HL-60 (cell line): ENCODE data around the gene NAA80.

Source experiments
- DNase-seq, 2 experiments: peaks; one replicate each; pipeline ENCODE4 v3.0.0-alpha.2; 2010 to 2020; ENCODE audit warnings: low read depth in 1 of 2, low spot score in 1 of 2
- H3K27ac ChIP-seq: fragments of 250-450 bp; sonication (Bioruptor Pico); replicated peaks from 2 replicates; pipeline ENCODE4 v1.5.1; 2020; ENCODE audit warnings: mild to moderate bottlenecking, moderate library complexity
- H3K27me3 ChIP-seq: fragments of 250-450 bp; sonication (Bioruptor Pico); 2 replicates; pipeline ENCODE4 v1.5.1; 2021; ENCODE audit warnings: mild to moderate bottlenecking, moderate library complexity; ENCODE audit not compliant: insufficient read depth, poor library complexity, severe bottlenecking
- H3K4me3 ChIP-seq: replicated peaks from 2 replicates; pipeline ENCODE4 v1.5.1; 2011; ENCODE audit warnings: mild to moderate bottlenecking, control low read depth, low read length; ENCODE audit not compliant: insufficient read depth
- CTCF ChIP-seq: IDR thresholded peaks from one replicate; pipeline ENCODE4 v1.5.1; 2011; ENCODE audit warnings: low read length, control low read depth, inconsistent platforms; ENCODE audit not compliant: insufficient read depth
- GABPA ChIP-seq: IDR thresholded peaks from 2 replicates; pipeline ENCODE4 v1.6.1; 2012; ENCODE audit warnings: low read depth
- POLR2AphosphoS5 ChIP-seq: IDR thresholded peaks from 2 replicates; pipeline ENCODE4 v1.6.1; 2012; ENCODE audit warnings: low read depth
- REST ChIP-seq: IDR thresholded peaks from 2 replicates; pipeline ENCODE4 v1.6.1; 2012; ENCODE audit warnings: low read depth; ENCODE audit not compliant: insufficient replicate concordance
- SPI1 ChIP-seq: IDR thresholded peaks from 2 replicates; pipeline ENCODE4 v1.6.1; 2012; ENCODE audit warnings: low read depth, mild to moderate bottlenecking, borderline replicate concordance

The NAA80 gene

GRCh38 chr3:50341537-50341936, 42.3 kb upstream of the NAA80 start:
- peak overlapping the region; percentile 99 for H3K27ac ChIP-seq
- no peaks in the 10 kb centered on the region for H3K27me3 ChIP-seq
- no peak for DNase-seq
- no peak for TF ChIP-seq GABPA
- no peak for TF ChIP-seq CTCF
- no peak for TF ChIP-seq SPI1
- TF ChIP-seq POLR2AphosphoS5: no peak
- TF ChIP-seq REST: no peak
- H3K4me3 ChIP-seq: peak overlapping the region; percentile 68

DNA sequence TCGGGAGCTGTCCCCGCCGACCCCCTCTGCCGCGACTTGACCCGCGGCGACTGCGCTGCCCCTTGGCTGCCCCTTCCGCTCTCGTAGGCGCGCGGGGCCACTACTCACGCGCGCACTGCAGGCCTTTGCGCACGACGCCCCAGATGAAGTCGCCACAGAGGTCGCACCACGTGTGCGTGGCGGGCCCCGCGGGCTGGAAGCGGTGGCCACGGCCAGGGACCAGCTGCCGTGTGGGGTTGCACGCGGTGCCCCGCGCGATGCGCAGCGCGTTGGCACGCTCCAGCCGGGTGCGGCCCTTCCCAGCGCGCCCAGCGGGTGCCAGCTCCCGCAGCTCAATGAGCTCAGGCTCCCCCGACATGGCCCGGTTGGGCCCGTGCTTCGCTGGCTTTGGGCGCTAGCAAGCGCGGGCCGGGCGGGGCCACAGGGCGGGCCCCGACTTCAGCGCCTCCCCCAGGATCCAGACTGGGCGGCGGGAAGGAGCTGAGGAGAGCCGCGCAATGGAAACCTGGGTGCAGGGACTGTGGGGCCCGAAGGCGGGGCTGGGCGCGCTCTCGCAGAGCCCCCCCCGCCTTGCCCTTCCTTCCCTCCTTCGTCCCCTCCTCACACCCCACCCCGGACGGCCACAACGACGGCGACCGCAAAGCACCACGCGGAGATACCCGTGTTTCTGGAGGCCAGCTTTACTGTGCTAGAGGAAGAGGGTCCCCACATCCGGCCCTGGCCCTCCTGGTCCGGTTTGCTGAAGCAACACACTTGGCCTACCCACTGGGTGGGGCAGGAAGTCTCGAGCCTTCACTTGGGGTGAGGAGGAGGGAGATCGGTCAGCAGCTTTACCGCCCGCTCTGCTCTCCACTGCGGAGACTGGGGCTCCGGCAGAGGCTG, 41.5 kb upstream of the NAA80 start, which contains the start of gene RASSF1:
Gene RASSF1 (minus strand): TSS at position 389 of the 882 bp plus-strand sequence. CDS start 31 bp downstream, at position 358.
- H3K27ac ChIP-seq: peak within 1 kb of the TSS; percentile 99
- no peaks in the 10 kb centered on the region for H3K27me3 ChIP-seq
- TF ChIP-seq POLR2AphosphoS5 (peak; percentile 80), GABPA (peak; percentile 65), REST (peak; percentile 57), CTCF (no peak), SPI1 (no peak; the same call in 1 of the 2 replicates)
- peak; percentile 95 to 97 for DNase-seq
- H3K4me3 ChIP-seq: peak within 1 kb of the TSS; percentile 68

DNA sequence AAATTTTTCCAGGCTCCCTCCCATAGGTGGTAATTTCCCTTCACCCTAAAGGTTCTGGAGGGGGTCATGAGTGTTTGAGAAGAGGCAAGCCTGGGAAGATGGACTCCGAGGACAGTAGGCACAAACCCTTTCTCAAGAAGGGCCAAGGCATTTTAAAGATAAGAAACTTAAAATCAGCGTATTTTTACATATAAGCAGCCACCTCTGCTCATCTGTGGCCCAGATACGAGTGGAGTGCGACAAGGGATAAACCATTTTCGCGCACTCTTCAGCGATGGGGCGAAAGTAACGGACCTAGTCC, 40.9 kb upstream of the NAA80 start:
- peak overlapping the region; percentile 68 for H3K4me3 ChIP-seq

More for the DNA sequence above, 40.9 kb upstream of the NAA80 start:
- Histone ChIP-seq H3K27ac (peak overlapping the region; percentile 99), H3K27me3 (no peaks in the 10 kb centered on the region)
- TF ChIP-seq SPI1: no peak
- TF ChIP-seq POLR2AphosphoS5: no peak
- TF ChIP-seq CTCF: no peak
- TF ChIP-seq GABPA: no peak
- TF ChIP-seq REST: no peak
- no peak for DNase-seq
